ENCODE results near the gene ABCC1. TPM values are rescaled to one million over a fixed set of nuclear protein-coding genes. Genes with fewer than 3 reads are reported as not detected.

The ABCC1 gene
- total and polyA plus RNA-seq, 2 of the 4 experiments (the other 2 are of a cell fraction): 39.4 to 66.0 TPM

DNA sequence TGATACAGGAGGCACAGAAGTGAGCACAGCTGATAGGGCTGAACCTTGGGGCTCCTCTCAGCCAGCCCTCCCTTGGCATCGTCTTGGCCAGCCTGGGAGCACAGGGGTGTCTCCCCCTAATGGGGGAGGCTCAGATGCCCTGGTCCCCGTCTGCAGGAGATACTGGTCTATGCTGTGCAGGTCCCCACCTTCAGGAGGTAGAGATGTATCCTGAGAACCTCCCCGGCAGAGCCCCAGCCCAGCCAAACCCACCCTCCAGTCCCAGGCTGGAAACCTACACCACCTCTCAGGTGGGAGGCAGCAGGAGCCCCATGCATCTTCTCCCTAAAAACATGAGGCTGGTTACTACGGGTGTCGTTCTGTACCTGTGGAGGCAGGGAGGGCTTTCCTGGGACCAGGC is 235.2 kb downstream of the ABCC1 start:
- Histone ChIP-seq H4K8ac (ENCODE audit: low read depth in 2 of 2, low read length in 2 of 2) (no peak overlapping the region), H2AFZ (replicated peaks; ENCODE audit: low read length, poor library complexity) (no peak overlapping the region), H3K18ac (ENCODE audit: low read depth, low read length) (no peak overlapping the region), H3K4ac (ENCODE audit: low read depth, low read length) (no peak overlapping the region), H3K9ac (ENCODE audit: low read depth, low read length) (no peak overlapping the region), H3K79me1 (ENCODE audit: low read depth in 1 of 2, low read length in 2 of 2) (no peaks in the 10 kb centered on the region), H2BK20ac (ENCODE audit: low read depth, low read length) (no peak overlapping the region), H4K91ac (ENCODE audit: insufficient read depth, low read depth, low read length) (no peak overlapping the region), H3K56ac (ENCODE audit: extremely low read depth, insufficient read depth, low read length) (no peak overlapping the region), H3K4me2 (ENCODE audit: low read depth, low read length) (no peak overlapping the region), H3K9me3 (ENCODE audit: control insufficient read depth, insufficient read depth, low read length) (no peaks in the 10 kb centered on the region), H2BK120ac (ENCODE audit: low read depth, low read length) (no peak overlapping the region), H3K4me1 (ENCODE audit: control insufficient read depth, insufficient read depth, low read length) (no peaks in the 10 kb centered on the region), H2AK9ac (replicated peaks; ENCODE audit: low read depth, low read length, poor library complexity) (no peak overlapping the region), H3K14ac (replicated peaks; ENCODE audit: low read depth, low read length) (no peak overlapping the region), H3K23ac (ENCODE audit: low read depth, low read length) (no peak overlapping the region), H3K36me3 (ENCODE audit: control insufficient read depth, insufficient read depth, low read length) (no peaks in the 10 kb centered on the region; the same call in none of the 2 replicates), H2AK5ac (ENCODE audit: low read depth, low read length) (no peak overlapping the region), H3K27ac (ENCODE audit: insufficient read depth, low read length) (no peak overlapping the region), H4K5ac (ENCODE audit: low read depth, low read length) (no peak overlapping the region), H2BK5ac (ENCODE audit: low read depth, low read length, poor library complexity, severe bottlenecking) (no peak overlapping the region), H3K4me3 (ENCODE audit: insufficient read depth, low read depth, low read length) (no peak overlapping the region), H3K27me3 (ENCODE audit: control insufficient read depth, insufficient read depth, low read length) (peaks cover 2% of the 10 kb centered on the region; the same call in 1 of the 2 replicates), H4K20me1 (ENCODE audit: insufficient read depth, low read length) (no peaks in the 10 kb centered on the region; the same call in 1 of the 2 replicates), H3K9me1 (ENCODE audit: insufficient read depth, low read length) (0 out of 2 replicates have a peak, but pooled peaks cover 3% of the 10 kb centered on the region), H2BK15ac (ENCODE audit: low read depth, low read length) (no peak overlapping the region)
- POLR2A ChIA-PET (ENCODE audit: unreplicated experiment): no interaction called here
- no peak for ATAC-seq (ENCODE audit: low read depth)
- TF ChIP-seq CHD1 (IDR thresholded peaks at IDR 0.05; ENCODE audit: low read depth, low read length): no peak
- no peak for TF ChIP-seq BHLHE40 (IDR thresholded peaks at IDR 0.05; ENCODE audit: low read depth, low read length)
- BruUV-seq (replicated peaks): no TSS peak
- dilution Hi-C loops (cut with HindIII; ENCODE audit: low sequenced_read_pairs, unreplicated experiment): no loop called here
- CTCF ChIA-PET: no interaction called here
- no peak for DNase-seq
- no CpG with 5 or more reads among the region's 5 CpGs for WGBS, 2 experiments (ENCODE audit: extremely low coverage in 2 of 2, insufficient read length in 1 of 2)
- intact Hi-C loops (cut with micrococcal nuclease): no loop called here
- in situ Hi-C loops (cut with MboI; ENCODE audit: low sequenced_read_pairs): no loop called here

All from IMR-90 (cell line).